Ramos (cell line): ENCODE data around the gene TSPAN18.

Experiments
- in situ Hi-C: fragments of 300-500 bp; cut with MboI; formaldehyde crosslinking; loops from one replicate; pipeline ENCODE4 v1.14.3; 2022; ENCODE audit warnings: low sequenced_read_pairs; ENCODE audit not compliant: unreplicated experiment

TSPAN18 gene

GRCh38 chr11:44815917-44816456, 89.2 kb downstream of the TSPAN18 start:
- in situ Hi-C loops: no loop called here

GRCh38 chr11:44816761-44817160, 90.0 kb downstream of the TSPAN18 start:
- in situ Hi-C loops: no loop called here

- in situ Hi-C loops: no loop called here
These were observed 90.6 kb downstream of the TSPAN18 start for GRCh38 chr11:44817207-44817949.

- in situ Hi-C loops: no loop called here
These were observed 91.3 kb downstream of the TSPAN18 start for GRCh38 chr11:44818110-44818509.

- in situ Hi-C loops: no loop called here
These were observed 92.6 kb downstream of the TSPAN18 start for GRCh38 chr11:44819346-44819745.

GRCh38 chr11:44822369-44822768, 95.6 kb downstream of the TSPAN18 start:
- in situ Hi-C loops: no loop called here

GRCh38 chr11:44823006-44823405, 96.2 kb downstream of the TSPAN18 start:
- in situ Hi-C loops: no loop called here

- in situ Hi-C loops: no loop called here
These were observed 97.1 kb downstream of the TSPAN18 start for GRCh38 chr11:44823868-44824267.

GRCh38 chr11:44824300-44824704, 97.5 kb downstream of the TSPAN18 start:
- in situ Hi-C loops: no loop called here

- in situ Hi-C loops: no loop called here
These were observed 98.5 kb downstream of the TSPAN18 start for GRCh38 chr11:44825058-44825785.

GRCh38 chr11:44826922-44827643, 100.3 kb downstream of the TSPAN18 start:
- in situ Hi-C loops: no loop called here

- in situ Hi-C loops: no loop called here
These were observed 101.5 kb downstream of the TSPAN18 start for GRCh38 chr11:44828296-44828695.

- in situ Hi-C loops: no loop called here
These were observed 103.1 kb downstream of the TSPAN18 start for GRCh38 chr11:44829838-44830237.

- in situ Hi-C loops: no loop called here
These were observed 105.0 kb downstream of the TSPAN18 start for GRCh38 chr11:44831605-44832394.

GRCh38 chr11:44832452-44832851, 105.7 kb downstream of the TSPAN18 start:
- in situ Hi-C loops: no loop called here

- in situ Hi-C loops: no loop called here
These were observed 106.6 kb downstream of the TSPAN18 start for GRCh38 chr11:44833221-44833876.

GRCh38 chr11:44833877-44834452, 107.2 kb downstream of the TSPAN18 start:
- in situ Hi-C loops: no loop called here

- in situ Hi-C loops: no loop called here
These were observed 108.1 kb downstream of the TSPAN18 start for GRCh38 chr11:44834846-44835245.

GRCh38 chr11:44835296-44835695, 108.5 kb downstream of the TSPAN18 start:
- in situ Hi-C loops: no loop called here
